SU-DHL-6 (cell line): ENCODE data around the gene VPS41.

Experiments used
- CTCF ChIP-seq: fragments of 200-600 bp; sonication (generic); IDR thresholded peaks from one replicate; pipeline ENCODE4 v1.5.1; 2017; ENCODE audit warnings: antibody characterized with exemption, mild to moderate bottlenecking, low read length, moderate library complexity; ENCODE audit not compliant: insufficient read depth, poor library complexity, severe bottlenecking
- EZH2phosphoT487 ChIP-seq: fragments of 200-600 bp; sonication (generic), shearing (Covaris generic); conservative IDR thresholded peaks from 2 replicates; pipeline ENCODE4 v1.6.1; 2018; ENCODE audit warnings: mild to moderate bottlenecking, antibody characterized with exemption, low read length, moderate library complexity, mixed read lengths

- TF ChIP-seq CTCF (no peak), EZH2phosphoT487 (no peak)
These were observed 42.2 kb upstream of the VPS41 start for GRCh38 chr7:38951213-38951612.
